H1 (cell line): Measurements from ENCODE around the gene ZXDC. TPM values are rescaled to one million over a fixed set of nuclear protein-coding genes. Genes with fewer than 3 reads are reported as not detected.

Experiments
- GTF2F1 ChIP-seq: IDR thresholded peaks from 2 replicates; pipeline ENCODE4 v1.6.1; 2012; ENCODE audit warnings: low read depth, low read length, improper control_type of control experiment, borderline replicate concordance
- HDAC6 ChIP-seq: IDR thresholded peaks from one replicate; pipeline ENCODE4 v1.7.1; 2012; ENCODE audit warnings: low read depth, mild to moderate bottlenecking, inconsistent platforms, low read length, moderate library complexity
- RAD21 ChIP-seq, 2 experiments: IDR thresholded peaks in 1 of 2; conservative IDR thresholded peaks in 1 of 2; 2 replicates each; pipeline ENCODE4 v1.6.1; 2011; ENCODE audit warnings: low read depth in 2 of 2, low read length in 2 of 2, improper control_type of control experiment in 1 of 2, inconsistent platforms in 1 of 2, mild to moderate bottlenecking in 1 of 2, moderate library complexity in 1 of 2
- RBBP5 ChIP-seq: IDR thresholded peaks from 2 replicates; pipeline ENCODE4 v1.7.1; 2012; ENCODE audit warnings: low read depth, mild to moderate bottlenecking, inconsistent platforms, low read length, moderate library complexity, borderline replicate concordance
- SP1 ChIP-seq: IDR thresholded peaks from 2 replicates; pipeline ENCODE4 v1.6.1; 2011; ENCODE audit warnings: low read depth, low read length
- polyA plus RNA-seq, 7 experiments: library from polyadenylated mRNA; depleted of rRNA in 3 of 7; stranded (reverse) in 5 of 7; unstranded in 2 of 7; fragments of >200 nt in 5 of 7; fragments of 200-250 nt in 2 of 7; gene quantifications; 1 replicate in 5 of 7; 2 replicates in 1 of 7; 4 replicates in 1 of 7; pipeline versions ENCODE4 v1.2.1 to v1.2.3, GENCODE V29; 2011 to 2013; ENCODE audit warnings: missing spikeins in 2 of 7, mixed read lengths in 2 of 7
- total RNA-seq: library from RNA; stranded (reverse); fragmentation: NEBNext Ultra II Directional; extraction: Animal tissue kit (Norgen Biotek cat#: 25700); gene quantifications from 2 replicates; pipeline ENCODE4 v1.2.1, GENCODE V29; 2021

Gene ZXDC
- total and polyA plus RNA-seq, 2 of the 8 experiments (the other 6 are each of a cell fraction or from before 2014, with no cell fraction given) = 12.7 to 24.3 TPM

DNA sequence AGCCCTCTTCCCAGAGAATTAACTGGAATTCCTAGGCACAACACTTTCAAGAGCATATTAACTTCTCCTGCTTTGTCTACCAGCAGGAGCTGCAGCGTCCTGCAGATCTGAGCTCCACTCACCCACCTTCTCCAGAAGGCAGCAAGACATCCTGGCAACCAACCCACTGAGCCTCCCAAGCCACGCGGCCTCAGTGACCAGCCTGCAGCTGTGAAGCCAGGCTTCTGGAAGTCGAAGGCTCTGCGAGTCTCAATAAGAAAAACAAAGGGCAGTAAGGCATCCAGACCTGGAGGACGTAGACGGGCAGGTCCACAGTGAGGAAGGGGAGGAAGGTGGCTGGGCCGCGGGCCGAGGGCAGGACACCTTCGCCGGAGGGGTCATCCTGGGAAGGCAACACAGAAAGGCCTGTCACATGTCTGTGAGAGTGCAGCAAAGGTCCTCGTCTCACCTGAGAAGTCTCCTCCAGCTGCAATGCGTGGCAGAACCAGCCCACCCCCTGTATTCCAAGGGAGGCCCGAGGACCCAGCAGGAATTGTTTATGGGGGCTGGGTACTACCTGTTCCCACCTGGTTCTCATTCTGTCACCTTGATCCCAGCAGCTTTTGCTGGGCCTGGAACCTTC is 36.2 kb downstream of the ZXDC start (continued):
- TF ChIP-seq GTF2F1 (no peak), SP1 (no peak), RBBP5 (no peak), HDAC6 (no peak), RAD21 (IDR thresholded peaks at IDR 0.05 in 1 of 2, conservative IDR thresholded peaks at IDR 0.05 in 1 of 2; ENCODE audit: low read depth in 2 of 2, low read length in 2 of 2) (no peak)
